GM12875 (cell line): ENCODE measurements around the gene C3orf20.

Experiments used
- H3K4me3 ChIP-seq: one replicate; pipeline ENCODE4 v1.5.1; 2011; ENCODE audit warnings: low read depth, low read length, control low read depth
- CTCF ChIP-seq: IDR thresholded peaks from 2 replicates; pipeline ENCODE4 v1.5.1; 2011; ENCODE audit warnings: low read depth, mild to moderate bottlenecking, control low read depth, inconsistent platforms, low read length, moderate library complexity, borderline replicate concordance; ENCODE audit not compliant: insufficient read depth

Gene C3orf20

GRCh38 chr3:14761121-14761672, 86.3 kb downstream of the C3orf20 start:
- no peak for TF ChIP-seq CTCF
- H3K4me3 ChIP-seq = no peak overlapping the region

DNA sequence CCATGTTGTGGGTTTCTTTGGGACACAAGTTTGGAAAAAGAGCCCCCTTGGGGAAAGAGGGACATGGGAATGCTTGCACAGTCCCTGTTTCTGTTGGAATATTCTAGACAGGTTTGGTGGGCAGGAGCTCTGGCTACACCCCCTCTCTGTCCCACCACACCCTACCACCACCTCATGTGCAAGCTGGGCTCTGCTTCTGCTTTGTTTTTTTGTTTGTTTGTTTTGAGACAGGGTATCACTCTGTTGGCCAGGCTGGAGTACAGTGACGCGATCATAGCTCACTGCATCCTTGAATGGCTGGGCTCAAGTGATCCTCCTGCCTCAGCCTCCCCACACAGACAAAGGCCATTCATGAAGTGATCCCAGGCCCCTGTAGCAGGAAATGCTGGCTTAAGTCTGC, 86.9 kb downstream of the C3orf20 start:
- no peak for TF ChIP-seq CTCF
- H3K4me3 ChIP-seq = no peak overlapping the region

GRCh38 chr3:14762701-14763100, 87.8 kb downstream of the C3orf20 start:
- H3K4me3 ChIP-seq = no peak overlapping the region
- no peak for TF ChIP-seq CTCF

- H3K4me3 ChIP-seq = no peak overlapping the region
- TF ChIP-seq CTCF = no peak
These were observed 89.6 kb downstream of the C3orf20 start for GRCh38 chr3:14764331-14765059.

- no peak for TF ChIP-seq CTCF
- H3K4me3 ChIP-seq = no peak overlapping the region
These were observed 90.1 kb downstream of the C3orf20 start for GRCh38 chr3:14765060-14765400.

GRCh38 chr3:14765576-14766427, 90.9 kb downstream of the C3orf20 start:
- no peak for TF ChIP-seq CTCF
- H3K4me3 ChIP-seq = no peak overlapping the region
